Subcutaneous abdominal adipose tissue (tissue), 5 donors: ENCODE data around the gene XBP1.
"Not testable (repeated sequence)": the region's sequence is repeated elsewhere in the genome, so short reads cannot be mapped to it uniquely, and the experiment has no call there.

Experiments used
- H3K27ac ChIP-seq: one replicate; pipeline ENCODE4 v1.7.0; 2013; ENCODE audit warnings: low read depth, mild to moderate bottlenecking, inconsistent platforms, low read length, moderate library complexity
- H3K27me3 ChIP-seq, 5 donors: one replicate each; pipeline ENCODE4 v1.7.0; 2013; ENCODE audit warnings: low read length in 5 of 5, inconsistent platforms in 1 of 5; ENCODE audit not compliant: control insufficient read depth in 5 of 5, insufficient read depth in 4 of 5
- H3K36me3 ChIP-seq, 5 donors: one replicate each; pipeline ENCODE4 v1.7.0; 2013; ENCODE audit warnings: low read length in 5 of 5; ENCODE audit not compliant: control insufficient read depth in 5 of 5, insufficient read depth in 5 of 5
- H3K4me1 ChIP-seq, 5 donors: one replicate each; pipeline ENCODE4 v1.7.0; 2013; ENCODE audit warnings: low read length in 5 of 5, mild to moderate bottlenecking in 3 of 5, moderate library complexity in 1 of 5; ENCODE audit not compliant: control insufficient read depth in 5 of 5, insufficient read depth in 5 of 5
- H3K4me3 ChIP-seq, 5 donors: one replicate each; pipeline ENCODE4 v1.7.0; 2013; ENCODE audit warnings: low read length in 5 of 5, low read depth in 1 of 5
- H3K9ac ChIP-seq, 5 donors: one replicate each; pipeline ENCODE4 v1.7.0; 2013; ENCODE audit warnings: low read length in 5 of 5, mild to moderate bottlenecking in 4 of 5, moderate library complexity in 3 of 5
- H3K9me3 ChIP-seq, 5 donors: one replicate each; pipeline ENCODE4 v1.7.0; 2013; ENCODE audit warnings: low read length in 5 of 5; ENCODE audit not compliant: control insufficient read depth in 5 of 5
- donor health status: healthy.
- donor health status: healthy.
- donor health status: healthy.
- donor health status: healthy.
- donor health status: healthy.

XBP1 gene

GRCh38 chr22:28772633-28773460 is 27.5 kb downstream of the XBP1 start, which contains the start of gene CCDC117:
TSS of gene CCDC117 (plus strand) at chr22:28772695. CDS start at chr22:28772850, 155 bp downstream.
- H3K4me1 ChIP-seq = peaks cover 0 to 17% (median 12%) of the 10 kb centered on the region in 5 donors
- no peaks in the 10 kb centered on the region for H3K27me3 ChIP-seq
- H3K9me3 ChIP-seq = peaks cover 0 to 5% (median 0%) of the 10 kb centered on the region in 5 donors
- H3K27ac ChIP-seq = peak within 1 kb of the TSS; percentile 95
- peak within 1 kb of the TSS; percentile 84 to 99 (median 94) for H3K9ac ChIP-seq
- peaks cover 0 to 25% (median 3%) of the 10 kb centered on the region in 5 donors for H3K36me3 ChIP-seq
- H3K4me3 ChIP-seq = peak within 1 kb of the TSS; percentile 78 to 88 (median 83)

GRCh38 chr22:28771195-28771791 is 29.1 kb downstream of the XBP1 start:
- Histone ChIP-seq H3K36me3 (peaks cover 0 to 12% (median 0%) of the 10 kb centered on the region in 5 donors), H3K27ac (no peak overlapping the region), H3K9ac (no peak overlapping the region), H3K27me3 (no peaks in the 10 kb centered on the region), H3K9me3 (peaks cover 0 to 5% (median 0%) of the 10 kb centered on the region in 5 donors), H3K4me3 (no peak overlapping the region), H3K4me1 (peaks cover 0 to 17% (median 12%) of the 10 kb centered on the region in 5 donors)

GRCh38 chr22:28769394-28770085 is 30.8 kb downstream of the XBP1 start:
- Histone ChIP-seq H3K9me3 (peaks cover 0 to 5% (median 0%) of the 10 kb centered on the region in 5 donors), H3K9ac (no peak overlapping the region), H3K4me3 (no peak overlapping the region), H3K27me3 (no peaks in the 10 kb centered on the region), H3K36me3 (peaks cover 0 to 2% (median 0%) of the 10 kb centered on the region in 5 donors), H3K27ac (no peak overlapping the region), H3K4me1 (peaks cover 0 to 17% (median 11%) of the 10 kb centered on the region in 5 donors)

GRCh38 chr22:28768701-28769393 is 31.5 kb downstream of the XBP1 start:
- no peak overlapping the region for H3K9ac ChIP-seq
- peaks cover 0 to 10% (median 7%) of the 10 kb centered on the region in 5 donors for H3K4me1 ChIP-seq
- peaks cover 0 to 5% (median 0%) of the 10 kb centered on the region in 5 donors for H3K9me3 ChIP-seq
- no peaks in the 10 kb centered on the region for H3K36me3 ChIP-seq
- H3K4me3 ChIP-seq = no peak overlapping the region
- no peaks in the 10 kb centered on the region for H3K27me3 ChIP-seq
- H3K27ac ChIP-seq = no peak overlapping the region

GRCh38 chr22:28766628-28767027 is 33.7 kb downstream of the XBP1 start:
- H3K9ac ChIP-seq = no peak overlapping the region
- peaks cover 0 to 5% (median 0%) of the 10 kb centered on the region in 5 donors for H3K9me3 ChIP-seq
- no peaks in the 10 kb centered on the region for H3K36me3 ChIP-seq
- no peaks in the 10 kb centered on the region for H3K27me3 ChIP-seq
- H3K4me3 ChIP-seq = no peak overlapping the region
- no peak overlapping the region for H3K27ac ChIP-seq
- no peaks in the 10 kb centered on the region for H3K4me1 ChIP-seq

- not testable (repeated sequence) for H3K27ac ChIP-seq, H3K4me3 ChIP-seq, H3K27me3 ChIP-seq, H3K4me1 ChIP-seq, H3K9me3 ChIP-seq, H3K9ac ChIP-seq, H3K36me3 ChIP-seq
Measured at GRCh38 chr22:28762000-28762399, 38.4 kb downstream of the XBP1 start.

- peaks cover 0 to 3% (median 0%) of the 10 kb centered on the region in 5 donors for H3K36me3 ChIP-seq
- H3K9ac ChIP-seq = no peak overlapping the region
- H3K9me3 ChIP-seq = no peaks in the 10 kb centered on the region
- no peaks in the 10 kb centered on the region for H3K27me3 ChIP-seq
- no peaks in the 10 kb centered on the region for H3K4me1 ChIP-seq
- no peak overlapping the region for H3K4me3 ChIP-seq
- H3K27ac ChIP-seq = no peak overlapping the region
Measured at GRCh38 chr22:28761449-28761755, 39.0 kb downstream of the XBP1 start.

GRCh38 chr22:28759861-28760560 is 40.4 kb downstream of the XBP1 start:
- H3K27me3 ChIP-seq = no peaks in the 10 kb centered on the region
- no peaks in the 10 kb centered on the region for H3K9me3 ChIP-seq
- H3K36me3 ChIP-seq = peaks cover 0 to 3% (median 0%) of the 10 kb centered on the region in 5 donors
- H3K4me3 ChIP-seq = no peak overlapping the region
- H3K9ac ChIP-seq = no peak overlapping the region
- H3K27ac ChIP-seq = no peak overlapping the region
- H3K4me1 ChIP-seq = no peaks in the 10 kb centered on the region

GRCh38 chr22:28754512-28754911 is 45.9 kb downstream of the XBP1 start:
- not testable (repeated sequence) for H3K9ac ChIP-seq, H3K27ac ChIP-seq, H3K9me3 ChIP-seq, H3K4me1 ChIP-seq, H3K4me3 ChIP-seq, H3K27me3 ChIP-seq
- H3K36me3 ChIP-seq = peaks cover 0 to 15% (median under 1%) of the 10 kb centered on the region in 5 donors
